NCI-H446 treated with DMSO at 0.1 percent for 48 hours (cell line): ENCODE data around the gene GDI1.

ENCODE experiments used
- DNase-seq: peaks from one replicate; lab custom pipeline; 2025; lab: John Stamatoyannopoulos, UW

Gene GDI1

DNA sequence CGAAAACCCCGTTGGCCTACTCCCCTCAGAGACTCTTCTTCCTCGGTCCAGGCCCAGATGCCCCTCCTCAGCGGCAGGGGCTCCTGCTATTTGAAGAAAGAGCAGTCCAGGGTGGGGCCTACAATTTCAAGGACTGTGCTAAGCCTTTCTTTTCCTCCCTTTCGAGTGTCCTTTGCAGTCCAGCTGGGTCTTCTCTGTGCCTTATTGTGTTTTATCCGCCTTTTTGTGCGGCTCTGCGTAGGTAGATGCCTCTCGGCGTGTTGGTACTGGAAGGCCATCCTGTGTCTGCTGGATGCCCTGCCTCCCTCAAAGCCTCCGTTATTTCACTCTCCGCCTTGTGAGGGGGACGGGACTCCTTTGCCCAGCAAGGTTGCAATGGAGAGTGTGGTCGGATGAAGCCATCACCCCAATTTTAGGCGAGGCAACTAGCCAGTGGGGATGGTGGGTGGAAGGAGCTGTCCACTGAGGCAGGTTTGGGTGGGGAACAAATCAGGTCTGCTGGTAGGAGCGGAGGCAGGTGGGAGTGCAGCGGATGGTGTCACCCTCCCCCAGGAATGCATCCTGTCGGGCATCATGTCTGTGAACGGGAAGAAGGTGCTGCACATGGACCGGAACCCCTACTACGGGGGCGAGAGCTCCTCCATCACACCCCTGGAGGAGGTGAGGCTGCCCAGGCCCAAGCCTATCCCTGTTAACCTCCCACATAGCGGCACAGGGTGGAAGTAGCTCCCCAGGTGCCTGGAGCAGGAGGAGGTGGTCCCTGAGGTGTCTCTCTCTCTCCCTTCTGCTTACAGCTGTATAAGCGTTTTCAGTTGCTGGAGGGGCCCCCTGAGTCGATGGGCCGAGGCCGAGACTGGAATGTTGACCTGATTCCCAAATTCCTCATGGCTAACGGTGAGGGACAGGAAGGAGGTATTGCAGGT is 1.3 kb downstream of the GDI1 start:
- no peak for DNase-seq

DNA sequence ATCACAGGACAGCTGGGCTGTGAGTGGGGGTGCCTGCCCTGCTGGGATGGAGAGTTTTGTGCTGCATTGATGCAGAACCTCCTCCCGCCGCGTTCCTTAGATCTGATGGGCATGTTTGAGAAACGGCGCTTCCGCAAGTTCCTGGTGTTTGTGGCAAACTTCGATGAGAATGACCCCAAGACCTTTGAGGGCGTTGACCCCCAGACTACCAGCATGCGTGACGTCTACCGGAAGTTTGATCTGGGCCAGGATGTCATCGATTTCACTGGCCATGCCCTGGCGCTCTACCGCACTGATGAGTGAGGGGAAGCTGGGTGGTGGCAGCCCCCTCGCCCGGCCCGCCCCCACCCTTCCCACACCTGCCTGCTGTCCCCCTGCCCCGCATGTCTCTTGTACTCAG is 2.9 kb downstream of the GDI1 start:
- no peak for DNase-seq

DNA sequence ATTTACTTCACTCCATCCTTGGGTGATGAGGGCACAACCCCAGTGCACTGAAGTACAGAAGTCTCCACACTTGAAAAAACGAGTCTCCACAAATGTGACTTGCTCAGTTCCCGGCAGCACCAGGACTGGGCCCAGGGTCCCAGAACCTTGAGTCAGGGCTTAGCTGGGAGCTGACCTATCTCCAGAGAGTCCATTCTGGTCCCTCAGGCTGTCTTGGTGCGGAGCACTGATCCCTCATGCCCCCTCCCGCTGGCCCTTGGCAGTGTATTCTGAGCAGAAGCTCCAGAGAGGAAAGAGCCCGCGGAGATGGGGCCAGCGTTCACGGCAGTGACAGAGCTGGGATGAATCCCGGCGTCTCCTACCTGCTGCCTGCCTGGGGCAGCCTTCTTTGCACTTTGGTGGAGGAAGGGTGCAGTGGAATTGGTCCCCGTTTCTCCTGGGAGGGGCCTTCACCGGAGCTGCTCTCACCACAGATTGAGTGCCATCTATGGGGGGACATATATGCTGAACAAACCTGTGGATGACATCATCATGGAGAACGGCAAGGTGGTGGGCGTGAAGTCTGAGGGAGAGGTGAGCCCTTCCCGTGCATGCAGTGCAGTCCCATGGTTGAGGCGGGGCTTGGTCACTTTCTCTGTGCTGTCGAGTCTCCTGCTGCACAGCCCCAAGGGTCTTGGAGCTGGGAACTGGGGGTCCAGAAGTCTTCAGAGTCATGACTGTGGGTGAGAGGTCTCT is 3.8 kb downstream of the GDI1 start:
- no peak for DNase-seq

DNA sequence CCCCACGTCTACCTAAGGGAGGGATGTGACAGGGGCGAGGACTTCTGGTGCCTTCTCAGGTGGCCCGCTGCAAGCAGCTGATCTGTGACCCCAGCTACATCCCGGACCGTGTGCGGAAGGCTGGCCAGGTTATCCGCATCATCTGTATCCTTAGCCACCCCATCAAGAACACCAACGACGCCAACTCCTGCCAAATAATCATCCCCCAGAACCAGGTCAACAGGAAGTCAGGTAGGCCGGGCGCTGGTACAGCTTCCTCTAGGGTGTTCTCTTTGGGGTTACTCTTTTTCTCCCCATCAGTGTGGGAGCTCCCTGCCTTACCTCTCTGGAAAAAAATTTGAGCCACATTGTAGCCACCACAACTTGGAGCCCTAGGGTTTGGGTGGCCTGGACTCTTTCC is 4.6 kb downstream of the GDI1 start:
- no peak for DNase-seq

DNA sequence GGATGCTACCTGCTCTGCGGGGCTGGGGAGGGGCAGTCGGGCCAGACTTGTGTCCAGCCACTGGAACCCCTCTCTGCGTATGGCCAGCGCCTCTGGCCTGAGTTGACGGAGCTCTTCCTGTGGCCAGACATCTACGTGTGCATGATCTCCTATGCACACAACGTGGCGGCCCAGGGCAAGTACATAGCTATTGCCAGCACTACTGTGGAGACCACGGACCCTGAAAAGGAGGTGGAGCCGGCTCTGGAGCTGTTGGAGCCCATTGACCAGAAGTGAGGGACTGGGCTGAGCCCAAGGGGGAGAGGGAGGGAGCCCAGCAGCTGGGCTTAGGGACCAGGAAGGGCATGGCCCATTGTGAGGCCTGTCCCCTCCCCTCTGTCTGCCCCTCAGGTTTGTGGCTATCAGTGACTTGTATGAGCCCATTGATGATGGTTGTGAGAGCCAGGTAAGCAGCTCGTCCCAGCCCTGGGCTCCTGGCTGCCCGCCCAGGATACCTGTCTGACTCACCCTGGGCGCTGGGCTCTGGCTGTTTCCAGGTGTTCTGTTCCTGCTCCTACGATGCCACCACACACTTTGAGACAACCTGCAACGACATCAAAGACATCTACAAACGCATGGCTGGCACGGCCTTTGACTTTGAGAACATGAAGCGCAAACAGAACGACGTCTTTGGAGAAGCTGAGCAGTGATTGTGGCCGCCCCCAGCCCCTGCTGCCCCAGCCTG is 5.2 kb downstream of the GDI1 start:
- no peak for DNase-seq

DNA sequence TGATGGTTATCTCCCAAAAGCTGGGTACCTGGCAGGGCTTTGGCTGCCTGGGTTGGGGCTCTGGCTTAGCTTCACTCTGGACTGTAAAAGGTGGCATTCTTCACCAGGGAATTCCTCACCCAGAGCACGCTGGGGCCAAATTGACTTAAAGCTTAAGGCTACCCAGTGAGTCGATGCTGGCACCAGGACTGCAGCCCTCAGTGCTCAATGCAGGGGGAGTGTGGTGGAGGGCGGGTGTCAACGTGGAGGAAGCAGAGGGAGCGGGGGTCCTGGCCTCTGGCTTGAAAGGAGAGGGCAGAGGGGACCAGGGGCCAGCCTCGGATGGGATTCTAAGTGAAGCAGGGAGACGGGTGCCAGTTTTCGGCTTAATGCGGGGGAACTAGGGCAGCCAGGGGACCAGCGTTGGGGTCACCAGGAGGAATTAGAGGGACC is 6.5 kb downstream of the GDI1 start:
- DNase-seq = no peak

DNA sequence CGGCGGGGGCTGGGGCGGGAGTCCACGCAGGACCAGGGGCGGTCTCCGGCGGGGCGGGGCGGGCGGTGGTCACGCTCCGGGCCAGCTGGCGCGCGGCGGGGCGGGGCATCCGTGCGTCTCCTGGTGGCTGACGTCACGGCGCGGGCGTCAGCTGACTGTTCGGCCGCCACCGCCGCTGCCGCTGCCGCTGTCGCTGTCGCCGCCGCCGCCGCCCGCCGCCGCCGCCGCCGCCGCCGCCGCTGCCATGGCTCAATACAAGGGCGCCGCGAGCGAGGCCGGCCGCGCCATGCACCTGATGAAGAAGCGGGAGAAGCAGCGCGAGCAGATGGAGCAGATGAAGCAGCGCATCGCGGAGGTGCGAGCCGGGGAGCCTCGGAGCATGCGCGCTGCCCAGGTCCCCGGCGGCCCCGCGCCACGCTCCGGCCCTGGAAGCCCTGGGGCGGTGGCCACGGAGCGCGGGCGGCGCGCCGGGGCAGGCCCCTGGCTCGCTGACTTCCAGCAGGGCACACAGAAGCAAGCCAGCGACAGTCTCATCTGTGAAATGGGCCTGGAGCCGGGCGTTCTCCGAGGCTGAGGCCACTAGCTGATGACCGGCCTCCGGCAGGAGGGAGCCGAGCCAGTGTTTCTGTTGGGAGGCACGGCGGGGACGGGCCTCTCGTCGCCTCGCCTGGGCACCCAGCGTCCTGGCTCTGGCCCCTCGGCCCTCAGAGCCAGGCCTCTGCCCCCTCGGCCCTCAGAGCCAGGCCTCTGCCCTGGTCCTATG is 7.2 kb downstream of the GDI1 start, which contains the start of gene FAM50A:
FAM50A (plus strand) TSS at position 150 of the 763 bp plus-strand sequence; CDS start at position 245, 95 bp downstream.
- no peak for DNase-seq

DNA sequence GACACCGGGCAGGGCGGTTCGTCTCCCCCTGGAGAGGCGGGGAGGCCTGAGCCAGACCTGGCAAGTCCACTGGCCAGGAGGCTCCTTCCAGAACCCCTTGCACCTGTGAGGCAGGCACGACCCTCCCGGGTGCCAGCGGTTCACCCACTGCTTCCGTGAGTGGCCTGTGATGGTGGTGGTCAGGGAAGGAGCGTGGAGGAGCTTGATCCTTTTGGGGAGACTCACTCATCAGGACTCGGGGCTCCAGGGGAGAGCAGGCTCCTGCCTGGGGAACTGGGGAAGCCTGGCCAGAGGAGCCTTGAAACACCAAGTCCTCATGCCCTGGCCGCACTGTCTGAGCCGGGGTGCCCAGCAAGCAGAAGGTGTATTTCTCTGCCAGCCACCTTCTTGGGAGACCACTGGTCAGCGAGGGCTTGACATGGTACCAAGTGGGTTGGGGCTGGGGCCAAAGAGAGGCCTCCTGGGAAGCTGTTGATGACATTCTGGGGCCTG is 7.8 kb downstream of the GDI1 start:
- DNase-seq = no peak

DNA sequence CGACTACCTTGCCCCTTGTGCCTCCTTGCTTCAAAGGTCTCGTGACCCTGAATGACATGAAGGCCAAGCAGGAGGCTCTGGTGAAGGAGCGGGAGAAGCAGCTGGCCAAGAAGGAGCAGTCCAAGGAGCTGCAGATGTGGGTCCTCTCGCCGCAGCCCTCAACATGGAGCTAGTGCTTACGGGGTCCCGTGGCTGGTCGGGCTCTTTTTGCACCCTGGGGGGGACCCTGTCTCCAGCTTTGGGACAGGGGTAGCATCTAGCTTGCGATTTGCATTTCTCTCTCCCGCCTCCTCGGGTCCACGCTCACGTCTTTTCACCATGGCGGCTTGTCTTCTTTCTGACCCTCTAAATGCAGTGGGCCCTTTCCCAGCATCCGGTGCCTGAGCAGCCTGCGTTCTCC is 8.8 kb downstream of the GDI1 start:
- no peak for DNase-seq

DNA sequence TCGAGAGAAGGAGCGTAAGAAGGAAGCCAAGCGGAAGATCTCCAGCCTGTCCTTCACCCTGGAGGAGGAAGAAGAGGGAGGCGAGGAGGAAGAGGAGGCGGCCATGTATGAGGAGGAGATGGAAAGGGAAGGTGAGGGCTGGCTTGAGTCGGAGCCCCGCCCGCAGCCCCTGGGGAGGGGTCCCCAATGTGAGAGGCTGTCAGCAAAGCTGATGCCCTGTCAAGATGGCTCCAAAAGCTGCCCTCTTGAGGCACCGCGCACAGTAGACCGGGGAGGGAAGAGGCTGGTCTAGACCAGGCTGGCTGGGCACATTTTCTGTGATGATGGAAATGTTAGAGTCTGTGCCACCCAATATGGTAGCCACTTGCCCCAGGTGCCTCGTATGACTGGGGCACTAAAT is 9.5 kb downstream of the GDI1 start:
- DNase-seq = no peak

DNA sequence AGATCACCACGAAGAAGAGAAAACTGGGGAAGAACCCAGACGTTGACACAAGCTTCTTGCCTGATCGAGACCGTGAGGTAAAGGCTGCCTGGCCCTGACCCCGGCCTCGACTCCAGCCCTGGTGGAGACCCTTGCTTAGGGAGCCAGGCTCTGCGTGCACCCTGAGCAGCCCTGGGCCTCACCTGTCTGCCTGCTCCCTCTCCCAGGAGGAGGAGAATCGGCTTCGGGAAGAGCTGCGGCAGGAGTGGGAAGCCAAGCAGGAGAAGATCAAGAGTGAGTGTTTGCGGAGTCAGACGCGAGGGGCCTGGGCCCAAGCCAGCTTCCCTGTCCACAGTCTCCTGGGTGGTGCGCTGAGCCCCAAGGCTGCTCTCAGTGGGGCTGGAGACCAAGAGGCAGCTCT is 11.5 kb downstream of the GDI1 start:
- DNase-seq = no peak

DNA sequence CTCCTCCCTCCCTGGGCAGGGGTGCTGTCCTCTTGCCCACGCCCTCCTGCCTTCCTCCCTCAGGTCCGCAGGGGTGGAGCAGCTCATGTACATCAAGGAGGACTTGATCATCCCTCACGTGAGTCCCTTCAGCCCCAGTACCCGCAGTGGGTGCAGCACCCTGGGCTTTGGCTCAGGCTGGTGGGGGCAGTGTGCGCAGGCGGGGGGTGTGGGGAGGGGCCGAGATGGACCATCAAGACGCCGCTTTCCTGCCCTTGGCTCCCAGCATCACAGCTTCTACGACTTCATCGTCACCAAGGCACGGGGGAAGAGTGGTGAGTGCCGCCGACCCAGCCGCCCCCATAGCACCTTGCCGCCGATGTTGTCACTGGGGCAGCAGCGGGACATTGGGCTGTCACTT is 12.7 kb downstream of the GDI1 start:
- no peak for DNase-seq

DNA sequence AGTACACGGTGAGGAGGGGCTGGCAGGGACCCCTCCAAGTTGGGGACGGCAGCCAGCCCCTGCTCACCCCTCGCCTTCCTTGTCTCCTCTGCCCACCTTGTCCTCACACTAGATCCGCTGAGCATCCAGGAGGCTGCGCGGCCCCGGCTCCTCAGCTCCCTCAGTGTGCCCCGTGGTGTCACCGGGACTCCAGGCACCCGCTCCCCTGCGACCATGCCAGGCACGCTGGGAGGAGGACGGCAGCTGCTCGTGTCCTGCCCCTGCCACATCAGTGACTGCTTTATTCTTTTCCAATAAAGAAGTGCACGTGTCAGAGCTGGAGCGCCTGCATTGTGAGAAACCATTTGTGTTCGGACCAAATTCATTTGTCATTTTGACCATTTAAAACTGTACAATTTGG is 13.4 kb downstream of the GDI1 start:
- DNase-seq = no peak

DNA sequence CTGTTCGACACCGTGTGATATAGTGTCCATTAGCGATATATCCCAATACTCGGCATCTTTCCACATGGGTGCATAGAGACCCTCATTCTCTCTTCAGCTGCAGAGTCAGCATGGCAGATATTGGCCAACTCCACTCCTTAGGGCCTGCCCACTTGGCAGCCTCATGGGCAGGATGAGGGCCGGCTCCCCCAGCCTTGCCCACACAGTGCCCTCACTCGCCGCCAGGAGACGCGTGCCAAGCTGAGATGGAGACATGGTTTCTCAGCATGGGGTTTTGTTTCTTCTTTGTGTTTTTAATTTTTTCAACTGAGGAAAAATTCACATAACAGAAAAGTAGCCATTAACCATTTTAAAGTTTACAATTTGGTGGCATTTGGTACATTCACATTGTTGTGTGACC is 15.9 kb downstream of the GDI1 start:
- DNase-seq = no peak

DNA sequence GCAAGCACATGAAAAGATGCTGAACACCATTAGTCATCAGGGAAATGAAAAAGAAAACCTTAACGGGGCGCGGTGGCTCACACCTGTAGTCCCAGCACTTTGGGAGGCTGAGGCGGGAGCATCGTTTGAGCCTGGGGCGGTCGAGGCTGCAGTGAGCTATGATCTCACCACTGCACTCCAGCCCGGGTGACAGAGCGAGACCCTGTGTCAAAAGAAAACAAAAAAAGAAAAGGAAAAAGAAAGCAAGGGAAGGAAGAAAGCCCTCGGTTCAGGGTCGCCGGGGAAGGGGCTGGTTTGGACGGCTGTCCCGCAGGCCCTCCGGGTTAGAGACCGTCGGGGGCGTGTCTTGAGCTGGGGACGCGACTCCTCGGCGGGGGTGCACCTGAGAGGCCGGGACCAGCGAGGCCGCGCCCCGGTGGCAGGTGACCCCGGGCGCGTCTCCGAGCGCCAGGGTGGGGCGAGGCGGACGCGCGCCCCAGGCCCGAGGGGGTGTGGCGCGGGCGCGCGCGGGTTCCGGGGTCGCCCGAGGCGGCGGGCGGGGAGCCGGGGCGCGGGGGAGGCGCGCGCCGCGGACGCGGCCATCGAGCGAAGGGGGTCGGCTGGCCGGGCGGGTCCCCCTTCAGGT is 20.6 kb downstream of the GDI1 start:
- DNase-seq = no peak

DNA sequence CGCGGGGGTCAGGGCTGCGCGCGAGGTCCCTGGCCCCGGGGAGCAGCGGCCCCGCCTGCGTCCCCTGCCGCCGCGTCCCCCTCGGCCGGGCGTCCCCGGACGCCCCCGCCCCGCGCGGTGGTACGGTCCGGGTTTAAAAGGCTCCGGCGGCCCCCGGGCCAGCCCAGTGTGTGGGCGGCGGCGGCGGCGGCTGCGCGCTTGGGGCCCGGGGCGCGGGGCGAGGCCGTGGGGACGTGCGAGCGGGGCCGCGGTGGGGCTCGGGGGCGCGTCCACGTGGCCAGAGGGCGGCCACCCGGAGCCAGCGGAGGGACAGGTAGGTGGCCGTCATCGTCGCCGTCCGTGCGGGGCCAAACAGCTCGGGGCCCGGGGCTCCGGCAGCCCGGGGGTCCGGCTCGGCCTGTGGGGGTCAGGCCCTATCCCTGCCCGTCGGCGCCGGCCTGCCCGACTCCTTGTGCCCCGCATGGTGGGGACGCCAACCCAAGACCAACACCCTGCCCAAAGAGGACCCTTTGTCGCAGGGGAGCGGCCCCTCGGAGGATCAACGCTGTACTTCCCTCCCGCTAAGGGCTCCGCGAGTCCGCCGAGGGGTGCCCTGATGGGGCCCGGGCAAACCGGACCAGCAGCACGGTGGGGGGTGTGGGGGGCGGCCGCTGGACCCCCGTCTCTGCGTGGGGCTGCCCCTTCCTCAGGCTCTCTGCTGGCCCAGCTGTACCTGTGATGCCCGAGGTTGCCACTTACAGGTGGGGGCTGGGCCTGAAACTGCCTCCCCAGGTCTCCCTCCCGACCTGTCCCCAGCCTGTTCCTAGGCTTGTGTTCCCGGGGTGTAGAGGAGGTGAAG is 21.4 kb downstream of the GDI1 start, which contains the start of gene PLXNA3:
PLXNA3 (plus strand) TSS at position 166 of the 838 bp plus-strand sequence. CDS start 1,903 bp downstream, outside the sequence.
- no peak for DNase-seq

DNA sequence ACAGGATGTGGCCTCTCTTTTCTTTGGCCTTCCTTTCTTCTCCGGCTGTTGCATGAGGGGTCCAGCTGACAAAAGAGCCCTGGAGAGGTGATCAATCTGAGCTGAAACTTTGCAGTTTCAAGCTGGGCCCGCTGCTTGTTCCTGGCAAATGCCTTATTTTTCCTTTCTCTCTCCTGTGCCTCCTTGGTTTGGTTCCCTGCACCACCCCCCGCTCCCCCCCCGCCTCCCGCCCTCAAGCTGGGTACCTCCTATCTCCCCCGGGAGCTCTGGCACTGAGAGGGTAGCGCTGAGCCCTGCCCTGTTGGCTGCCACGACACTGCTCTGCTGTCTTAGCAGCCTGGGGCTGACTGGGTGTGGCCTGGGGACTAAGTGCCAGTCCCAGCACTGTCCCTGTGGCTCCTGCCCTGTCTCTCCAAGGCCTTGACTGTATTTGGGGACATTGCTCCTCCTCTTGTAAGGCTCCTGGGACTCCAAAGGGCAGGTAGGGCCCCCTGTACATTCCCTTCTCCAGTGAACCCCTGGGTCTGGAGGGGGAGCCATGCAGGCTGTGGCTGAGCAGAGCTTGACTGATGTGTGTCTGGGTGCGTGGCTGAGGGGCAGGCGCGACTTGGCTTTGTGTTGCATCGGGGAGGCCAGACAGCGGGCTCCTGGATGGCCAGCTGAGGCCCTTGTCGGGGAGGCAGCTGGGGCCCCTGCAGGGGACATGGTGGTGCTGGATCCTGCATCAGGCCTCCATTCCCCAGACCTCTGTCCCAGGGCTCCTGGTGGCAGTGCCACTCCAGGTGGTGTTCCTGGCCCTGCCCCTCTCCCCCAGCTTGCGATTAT is 22.2 kb downstream of the GDI1 start:
- DNase-seq = no peak

DNA sequence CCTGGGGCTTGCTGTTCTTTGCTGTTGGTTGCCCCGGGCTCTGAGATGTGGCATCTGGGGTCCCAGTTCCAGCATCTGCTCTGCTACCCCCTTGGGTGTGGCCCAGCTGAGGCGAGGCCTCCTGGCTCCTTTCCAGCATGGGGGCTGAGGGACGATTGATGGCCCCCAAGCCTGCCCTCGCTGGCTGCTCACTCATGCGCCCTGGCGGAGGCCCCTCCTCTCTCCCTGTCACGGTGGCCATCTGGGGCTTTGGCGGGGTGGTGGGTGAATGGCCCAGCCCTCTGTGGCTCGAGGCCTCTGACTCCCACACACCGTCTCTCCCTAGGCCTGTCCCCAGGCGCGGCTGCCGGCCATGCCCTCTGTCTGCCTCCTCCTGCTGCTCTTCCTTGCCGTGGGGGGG is 22.9 kb downstream of the GDI1 start:
- no peak for DNase-seq

DNA sequence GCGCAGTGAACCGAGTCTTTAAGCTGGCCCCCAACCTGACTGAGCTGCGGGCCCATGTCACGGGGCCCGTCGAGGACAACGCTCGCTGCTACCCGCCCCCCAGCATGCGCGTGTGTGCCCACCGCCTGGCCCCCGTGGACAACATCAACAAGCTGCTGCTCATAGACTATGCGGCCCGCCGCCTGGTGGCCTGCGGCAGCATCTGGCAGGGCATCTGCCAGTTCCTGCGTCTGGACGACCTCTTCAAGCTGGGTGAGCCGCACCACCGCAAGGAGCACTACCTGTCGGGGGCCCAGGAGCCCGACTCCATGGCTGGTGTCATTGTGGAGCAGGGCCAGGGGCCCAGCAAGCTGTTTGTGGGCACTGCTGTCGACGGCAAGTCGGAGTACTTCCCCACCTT is 23.4 kb downstream of the GDI1 start:
- no peak for DNase-seq
